Stimulated activated CD4-positive, alpha-beta T cell treated with anti-CD3 and anti-CD28 coated beads, Interleukin-2, amount 100 ng/mL, for 4 hours (primary cell): ENCODE data around the gene CNKSR1.

ENCODE experiments used
- DNase-seq: peaks from one replicate; pipeline ENCODE4 v3.0.0-alpha.2; 2020; ENCODE audit warnings: low read depth

CNKSR1 gene

GRCh38 chr1:26184883-26185282, 7.6 kb downstream of the CNKSR1 start:
- no peak for DNase-seq

GRCh38 chr1:26187882-26188281, 10.6 kb downstream of the CNKSR1 start:
- no peak for DNase-seq

- DNase-seq = no peak
Measured at GRCh38 chr1:26188477-26188876, 11.2 kb downstream of the CNKSR1 start.

GRCh38 chr1:26189331-26189730, 12.0 kb downstream of the CNKSR1 start:
- no peak for DNase-seq

- no peak for DNase-seq
Measured at GRCh38 chr1:26189751-26190275, 12.5 kb downstream of the CNKSR1 start.

- DNase-seq = no peak
Measured at GRCh38 chr1:26190373-26190987, 13.2 kb downstream of the CNKSR1 start, which contains the start of gene CATSPER4. TSS of gene CATSPER4 (plus strand) at chr1:26190602. CDS start at chr1:26190628, 26 bp downstream.

- no peak for DNase-seq
Measured at GRCh38 chr1:26191739-26192138, 14.4 kb downstream of the CNKSR1 start.

GRCh38 chr1:26195805-26196204, 18.5 kb downstream of the CNKSR1 start:
- DNase-seq = no peak

- DNase-seq = no peak
Measured at GRCh38 chr1:26197301-26197700, 20.0 kb downstream of the CNKSR1 start.

- no peak for DNase-seq
Measured at GRCh38 chr1:26197813-26198212, 20.5 kb downstream of the CNKSR1 start.

GRCh38 chr1:26200413-26200812, 23.1 kb downstream of the CNKSR1 start:
- no peak for DNase-seq

- no peak for DNase-seq
Measured at GRCh38 chr1:26203642-26204318, 26.5 kb downstream of the CNKSR1 start.

- DNase-seq = no peak
Measured at GRCh38 chr1:26210147-26210870, 33.0 kb downstream of the CNKSR1 start.

- no peak for DNase-seq
Measured at GRCh38 chr1:26212726-26213125, 35.4 kb downstream of the CNKSR1 start.

GRCh38 chr1:26213335-26213905, 36.1 kb downstream of the CNKSR1 start:
- no peak for DNase-seq

GRCh38 chr1:26215246-26215645, 38.0 kb downstream of the CNKSR1 start:
- no peak for DNase-seq

GRCh38 chr1:26218906-26219494, 41.7 kb downstream of the CNKSR1 start:
- DNase-seq = no peak

GRCh38 chr1:26220199-26220912, 43.1 kb downstream of the CNKSR1 start:
- DNase-seq = no peak

GRCh38 chr1:26221094-26221493, 43.8 kb downstream of the CNKSR1 start:
- DNase-seq = no peak

- no peak for DNase-seq
Measured at GRCh38 chr1:26224606-26225005, 47.3 kb downstream of the CNKSR1 start.

GRCh38 chr1:26225033-26225831, 47.9 kb downstream of the CNKSR1 start:
- no peak for DNase-seq
